CD14-positive monocyte (primary cell): Measurements from ENCODE around the gene CARD11. TPM values are rescaled to one million over a fixed set of nuclear protein-coding genes. Genes with fewer than 3 reads are reported as not detected.

Source experiments
- DNase-seq, 3 donors: peaks; one replicate each; pipeline ENCODE4 v3.0.0-alpha.2; 2011 to 2022
- H2AFZ ChIP-seq: 2 replicates; pipeline ENCODE4 v1.6.0; 2012; ENCODE audit warnings: mild to moderate bottlenecking, low read depth, low read length, inconsistent platforms; ENCODE audit not compliant: insufficient read depth, poor library complexity, severe bottlenecking
- H3K27ac ChIP-seq, 2 donors: 1 replicate in 1 of 2; 2 replicates in 1 of 2; pipeline ENCODE4 v1.5.1; 2012 to 2013; ENCODE audit warnings: low read length in 2 of 2, control low read depth in 1 of 2, inconsistent platforms in 1 of 2, low read depth in 1 of 2, mild to moderate bottlenecking in 1 of 2
- H3K27me3 ChIP-seq, 2 donors: one replicate each; pipeline versions ENCODE4 v1.6.0 to v1.6.1; 2011 to 2013; ENCODE audit warnings: low read length in 2 of 2; ENCODE audit not compliant: control insufficient read depth in 2 of 2, insufficient read depth in 2 of 2
- H3K36me3 ChIP-seq, 2 donors: replicated peaks in 1 of 2; 1 replicate in 1 of 2; 2 replicates in 1 of 2; pipeline versions ENCODE4 v1.5.1 to v1.6.1; 2012 to 2013; ENCODE audit warnings: low read length in 2 of 2, control low read depth in 1 of 2, inconsistent platforms in 1 of 2, mild to moderate bottlenecking in 1 of 2; ENCODE audit not compliant: insufficient read depth in 2 of 2, control insufficient read depth in 1 of 2
- H3K4me1 ChIP-seq, 2 donors: 1 replicate in 1 of 2; 2 replicates in 1 of 2; pipeline versions ENCODE4 v1.5.1 to v1.6.1; 2012 to 2013; ENCODE audit warnings: low read length in 2 of 2, control low read depth in 1 of 2, inconsistent platforms in 1 of 2, mild to moderate bottlenecking in 1 of 2, moderate library complexity in 1 of 2; ENCODE audit not compliant: insufficient read depth in 2 of 2, control insufficient read depth in 1 of 2
- H3K4me2 ChIP-seq: replicated peaks from 2 replicates; pipeline ENCODE3; 2012; ENCODE audit warnings: low read length, moderate library complexity, mild to moderate bottlenecking; ENCODE audit not compliant: poor library complexity, severe bottlenecking; ENCODE audit errors: extremely low read depth
- H3K4me3 ChIP-seq, 3 experiments: fragments of 200-600 bp in 1 of 3; sonication (generic) in 1 of 3; replicated peaks in 1 of 3; 1 replicate in 2 of 3; 2 replicates in 1 of 3; pipeline ENCODE4 v1.5.1; 2011 to 2013; ENCODE audit warnings: low read length in 3 of 3, mild to moderate bottlenecking in 3 of 3, control low read depth in 2 of 3, low read depth in 2 of 3, inconsistent platforms in 1 of 3, moderate library complexity in 1 of 3
- H3K79me2 ChIP-seq: 2 replicates; pipeline ENCODE4 v1.6.0; 2012; ENCODE audit warnings: mild to moderate bottlenecking, control low read depth, inconsistent platforms, low read length, moderate library complexity; ENCODE audit not compliant: insufficient read depth
- H3K9ac ChIP-seq: 2 replicates; pipeline ENCODE4 v1.6.0; 2017; ENCODE audit warnings: low read length, mild to moderate bottlenecking; ENCODE audit not compliant: insufficient read depth, poor library complexity, severe bottlenecking
- H3K9me3 ChIP-seq, 2 donors: replicated peaks in 1 of 2; 1 replicate in 1 of 2; 2 replicates in 1 of 2; pipeline versions ENCODE4 v1.5.1 to v1.6.1; 2012 to 2013; ENCODE audit warnings: low read length in 2 of 2, control low read depth in 1 of 2; ENCODE audit not compliant: control insufficient read depth in 1 of 2, insufficient read depth in 1 of 2
- H4K20me1 ChIP-seq: 2 replicates; pipeline ENCODE4 v1.6.0; 2012; ENCODE audit warnings: mild to moderate bottlenecking, low read length, control low read depth, moderate library complexity; ENCODE audit not compliant: insufficient read depth
- H3K27ac Mint-ChIP-seq, 7 donors: one replicate each; pipeline ENCODE4 v1.8.0; 2020; ENCODE audit warnings: mild to moderate bottlenecking in 7 of 7, mixed read lengths in 7 of 7, moderate library complexity in 6 of 7, inconsistent platforms in 2 of 7
- H3K27me3 Mint-ChIP-seq, 3 donors: one replicate each; pipeline ENCODE4 v1.8.0; 2021 to 2022; ENCODE audit warnings: low read depth in 3 of 3, mild to moderate bottlenecking in 3 of 3, mixed read lengths in 3 of 3, moderate library complexity in 3 of 3, inconsistent platforms in 1 of 3
- H3K36me3 Mint-ChIP-seq, 2 donors: one replicate each; pipeline ENCODE4 v1.8.0; 2020; ENCODE audit warnings: mixed read lengths in 2 of 2, inconsistent platforms in 1 of 2, mild to moderate bottlenecking in 1 of 2
- H3K4me1 Mint-ChIP-seq: one replicate; pipeline ENCODE4 v1.8.0; 2020; ENCODE audit warnings: mild to moderate bottlenecking, mixed read lengths
- H3K4me3 Mint-ChIP-seq, 2 donors: one replicate each; pipeline ENCODE4 v1.8.0; 2020; ENCODE audit warnings: mild to moderate bottlenecking in 2 of 2, mixed read lengths in 2 of 2, moderate library complexity in 1 of 2
- H3K9me3 Mint-ChIP-seq, 7 donors: one replicate each; pipeline ENCODE4 v1.8.0; 2020 to 2022; ENCODE audit warnings: mixed read lengths in 7 of 7, mild to moderate bottlenecking in 6 of 7, moderate library complexity in 6 of 7, inconsistent platforms in 2 of 7
- WGBS: methylation state at CpG from one replicate; pipeline ENCODE4 v1.1.5; 2013; ENCODE audit warnings: missing lambda C conversion rate; ENCODE audit not compliant: insufficient coverage; 5-methylcytosine and 5-hydroxymethylcytosine counted together
- intact Hi-C, 2 donors: fragments of 100-400 bp; cut with micrococcal nuclease; formaldehyde crosslinking; loops; one replicate each; pipeline versions ENCODE4 v1.15.0 to v1.15.1; 2023
- polyA plus RNA-seq, 3 donors: library from polyadenylated mRNA; depleted of rRNA in 1 of 3; unstranded in 2 of 3; stranded (reverse) in 1 of 3; fragments of 300-500 nt in 2 of 3; fragments of >200 nt in 1 of 3; fragmentation: Illumina TruSeq in 2 of 3; gene quantifications; 1 replicate in 2 of 3; 2 replicates in 1 of 3; pipeline ENCODE4 v1.2.3, GENCODE V29; 2012 to 2021
- TF ChIP-seq, protein P1 (sequence below): fragments of 200-600 bp; IDR thresholded peaks from one replicate; pipeline ENCODE4 v1.8.0; 2022; ENCODE audit warnings: antibody characterized with exemption, mild to moderate bottlenecking

The CARD11 gene
- polyA plus RNA-seq, 3 donors, result 0.04 to 0.17 TPM; not detected in 1

DNA sequence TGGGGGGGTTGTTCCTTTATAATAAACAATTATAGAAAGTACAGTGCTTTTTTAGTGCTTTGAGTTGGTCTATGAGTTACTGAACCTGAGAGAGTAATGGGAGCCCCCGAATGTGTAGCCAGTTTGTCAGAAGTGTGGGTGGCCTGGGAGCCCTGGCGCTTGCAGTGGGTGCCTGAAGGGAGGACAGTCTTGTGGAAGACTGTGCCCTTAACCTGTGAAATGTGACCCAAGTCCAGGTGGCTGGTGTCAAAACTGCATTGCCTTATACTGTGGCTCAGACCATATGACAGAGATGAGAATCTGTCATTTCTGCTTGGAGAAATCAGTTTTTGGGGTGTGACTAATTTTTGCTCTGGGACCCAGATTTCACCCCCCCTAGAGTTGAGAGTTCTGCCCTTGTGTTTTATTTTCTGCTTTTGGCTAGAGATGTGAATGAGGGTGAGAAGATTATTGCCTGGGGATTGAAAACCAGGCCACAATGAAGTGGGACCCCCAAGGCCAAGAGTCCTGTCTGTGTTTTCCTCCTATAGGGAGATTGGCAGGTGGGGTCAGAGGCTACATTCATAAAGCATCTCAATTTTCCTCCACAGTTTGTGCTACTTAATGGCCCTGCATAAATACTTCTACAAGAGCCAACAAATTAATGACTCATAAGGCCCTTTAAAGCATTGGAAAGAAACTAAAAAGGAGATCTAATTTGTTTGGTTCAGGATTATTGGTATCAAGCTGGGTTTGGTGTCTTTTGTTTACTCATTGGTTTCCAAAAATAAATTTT lies 24.1 kb upstream of the CARD11 start:
- intact Hi-C loops, result loop anchor here in 1 of 2 donors (5.0 kb wide), 1 partner anchor 85 kb away; no protein-coding TSS in a partner anchor
- peaks cover 0 to 6% (median 3%) of the 10 kb centered on the region in 3 donors for H3K27me3 Mint-ChIP-seq

GRCh38 chr7:3067193-3067592 lies 23.5 kb upstream of the CARD11 start:
- Mint-ChIP-seq H3K36me3 (no peaks in the 10 kb centered on the region), H3K4me1 (peaks cover 7% of the 10 kb centered on the region), H3K4me3 (no peak overlapping the region), H3K27ac (no peak overlapping the region), H3K9me3 (peaks cover 6 to 13% (median 10%) of the 10 kb centered on the region in 7 donors), H3K27me3 (peaks cover 0 to 6% (median 3%) of the 10 kb centered on the region in 3 donors)
- intact Hi-C loops, result loop anchor here in 1 of 2 donors (5.0 kb wide), 1 partner anchor 85 kb away; no protein-coding TSS in a partner anchor
- Histone ChIP-seq H4K20me1 (no peaks in the 10 kb centered on the region), H3K36me3 (no peaks in the 10 kb centered on the region), H3K9me3 (peaks cover 5 to 7% of the 10 kb centered on the region in 2 donors), H3K27me3 (no peaks in the 10 kb centered on the region), H2AFZ (no peak overlapping the region), H3K9ac (no peak overlapping the region), H3K4me1 (no peaks in the 10 kb centered on the region), H3K27ac (no peak overlapping the region), H3K4me2 (no peak overlapping the region), H3K79me2 (no peaks in the 10 kb centered on the region), H3K4me3 (no peak overlapping the region)
- TF ChIP-seq, protein P1, sequence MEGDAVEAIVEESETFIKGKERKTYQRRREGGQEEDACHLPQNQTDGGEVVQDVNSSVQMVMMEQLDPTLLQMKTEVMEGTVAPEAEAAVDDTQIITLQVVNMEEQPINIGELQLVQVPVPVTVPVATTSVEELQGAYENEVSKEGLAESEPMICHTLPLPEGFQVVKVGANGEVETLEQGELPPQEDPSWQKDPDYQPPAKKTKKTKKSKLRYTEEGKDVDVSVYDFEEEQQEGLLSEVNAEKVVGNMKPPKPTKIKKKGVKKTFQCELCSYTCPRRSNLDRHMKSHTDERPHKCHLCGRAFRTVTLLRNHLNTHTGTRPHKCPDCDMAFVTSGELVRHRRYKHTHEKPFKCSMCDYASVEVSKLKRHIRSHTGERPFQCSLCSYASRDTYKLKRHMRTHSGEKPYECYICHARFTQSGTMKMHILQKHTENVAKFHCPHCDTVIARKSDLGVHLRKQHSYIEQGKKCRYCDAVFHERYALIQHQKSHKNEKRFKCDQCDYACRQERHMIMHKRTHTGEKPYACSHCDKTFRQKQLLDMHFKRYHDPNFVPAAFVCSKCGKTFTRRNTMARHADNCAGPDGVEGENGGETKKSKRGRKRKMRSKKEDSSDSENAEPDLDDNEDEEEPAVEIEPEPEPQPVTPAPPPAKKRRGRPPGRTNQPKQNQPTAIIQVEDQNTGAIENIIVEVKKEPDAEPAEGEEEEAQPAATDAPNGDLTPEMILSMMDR, result no peak
- no peak for DNase-seq
- WGBS, result 88% methylated on average over 1 of the region's 3 CpGs

More for the DNA sequence above, 24.1 kb upstream of the CARD11 start:
- no peak overlapping the region for H3K4me3 ChIP-seq
- Mint-ChIP-seq H3K36me3 (no peaks in the 10 kb centered on the region), H3K9me3 (peaks cover 6 to 14% (median 11%) of the 10 kb centered on the region in 7 donors), H3K4me3 (no peak overlapping the region), H3K4me1 (peaks cover 7% of the 10 kb centered on the region), H3K27ac (no peak overlapping the region)
- H4K20me1 ChIP-seq, result no peaks in the 10 kb centered on the region
- no peaks in the 10 kb centered on the region for H3K4me1 ChIP-seq
- no peak overlapping the region for H3K27ac ChIP-seq
- no peak overlapping the region for H2AFZ ChIP-seq
- H3K9me3 ChIP-seq, result peaks cover 5 to 7% of the 10 kb centered on the region in 2 donors
- 100% methylated on average over 1 of the region's 2 CpGs for WGBS
- no peak for DNase-seq
- no peaks in the 10 kb centered on the region for H3K79me2 ChIP-seq
- TF ChIP-seq, protein P1, result no peak
- no peak overlapping the region for H3K9ac ChIP-seq
- H3K4me2 ChIP-seq, result no peak overlapping the region
- no peaks in the 10 kb centered on the region for H3K27me3 ChIP-seq
- H3K36me3 ChIP-seq, result no peaks in the 10 kb centered on the region
